NB4 (cell line): Measurements from ENCODE around the gene KIDINS220.

ENCODE experiments used
- DNase-seq: peaks from one replicate; pipeline ENCODE4 v3.0.0; 2010; ENCODE audit warnings: low read depth
- H3K4me3 ChIP-seq: one replicate; pipeline ENCODE4 v1.5.1; 2011; ENCODE audit warnings: mild to moderate bottlenecking, low read depth, low read length, moderate library complexity
- MAX ChIP-seq: IDR thresholded peaks from 2 replicates; pipeline ENCODE4 v1.6.1; 2011; ENCODE audit warnings: low read depth, low read length
- MYC ChIP-seq: IDR thresholded peaks from 2 replicates; pipeline ENCODE4 v1.6.1; 2011; ENCODE audit warnings: low read depth, low read length
- POLR2A ChIP-seq: IDR thresholded peaks from 2 replicates; pipeline ENCODE4 v1.6.1; 2011; ENCODE audit warnings: mild to moderate bottlenecking; ENCODE audit not compliant: insufficient read length; ENCODE audit errors: extremely low read depth
- TF ChIP-seq, protein P1 (sequence below): IDR thresholded peaks from one replicate; pipeline ENCODE4 v1.5.1; 2012; ENCODE audit warnings: low read depth, low read length

KIDINS220 gene

GRCh38 chr2:8858910-8859309, 21.5 kb upstream of the KIDINS220 start:
- no peak for DNase-seq
- no peak for TF ChIP-seq MYC
- TF ChIP-seq, protein P1, sequence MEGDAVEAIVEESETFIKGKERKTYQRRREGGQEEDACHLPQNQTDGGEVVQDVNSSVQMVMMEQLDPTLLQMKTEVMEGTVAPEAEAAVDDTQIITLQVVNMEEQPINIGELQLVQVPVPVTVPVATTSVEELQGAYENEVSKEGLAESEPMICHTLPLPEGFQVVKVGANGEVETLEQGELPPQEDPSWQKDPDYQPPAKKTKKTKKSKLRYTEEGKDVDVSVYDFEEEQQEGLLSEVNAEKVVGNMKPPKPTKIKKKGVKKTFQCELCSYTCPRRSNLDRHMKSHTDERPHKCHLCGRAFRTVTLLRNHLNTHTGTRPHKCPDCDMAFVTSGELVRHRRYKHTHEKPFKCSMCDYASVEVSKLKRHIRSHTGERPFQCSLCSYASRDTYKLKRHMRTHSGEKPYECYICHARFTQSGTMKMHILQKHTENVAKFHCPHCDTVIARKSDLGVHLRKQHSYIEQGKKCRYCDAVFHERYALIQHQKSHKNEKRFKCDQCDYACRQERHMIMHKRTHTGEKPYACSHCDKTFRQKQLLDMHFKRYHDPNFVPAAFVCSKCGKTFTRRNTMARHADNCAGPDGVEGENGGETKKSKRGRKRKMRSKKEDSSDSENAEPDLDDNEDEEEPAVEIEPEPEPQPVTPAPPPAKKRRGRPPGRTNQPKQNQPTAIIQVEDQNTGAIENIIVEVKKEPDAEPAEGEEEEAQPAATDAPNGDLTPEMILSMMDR, result no peak
- TF ChIP-seq POLR2A, result no peak
- TF ChIP-seq MAX, result no peak
- H3K4me3 ChIP-seq, result no peak overlapping the region

GRCh38 chr2:8858264-8858663, 20.9 kb upstream of the KIDINS220 start:
- TF ChIP-seq MAX (no peak), MYC (no peak), POLR2A (no peak)
- TF ChIP-seq, protein P1, result no peak
- DNase-seq, result no peak
- H3K4me3 ChIP-seq, result no peak overlapping the region

- TF ChIP-seq MYC (no peak), MAX (no peak), POLR2A (no peak)
- TF ChIP-seq, protein P1, result no peak
- DNase-seq, result no peak
- no peak overlapping the region for H3K4me3 ChIP-seq
These were observed 20.3 kb upstream of the KIDINS220 start for GRCh38 chr2:8857709-8858108.

DNA sequence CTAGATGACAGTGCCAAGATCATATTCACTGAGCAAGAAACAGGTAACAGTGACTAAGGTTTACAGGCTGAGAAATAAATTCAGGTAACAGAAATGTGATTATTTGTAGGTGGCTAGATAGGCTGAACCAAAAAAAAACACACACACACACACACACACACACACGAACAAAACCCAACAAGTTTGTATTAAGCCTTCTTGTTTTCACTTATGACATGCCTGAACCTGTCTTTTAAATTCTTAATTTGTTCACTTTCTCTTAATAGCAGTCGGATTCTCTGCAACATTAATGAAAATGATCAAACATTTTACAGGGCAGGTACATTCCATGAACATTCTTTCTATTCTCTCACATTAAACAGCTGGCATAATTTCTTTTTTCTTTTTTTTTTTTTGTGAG, 18.8 kb upstream of the KIDINS220 start:
- no peak for TF ChIP-seq MYC
- TF ChIP-seq, protein P1, result no peak
- TF ChIP-seq MAX, result no peak
- TF ChIP-seq POLR2A, result no peak
- no peak for DNase-seq
- no peak overlapping the region for H3K4me3 ChIP-seq

GRCh38 chr2:8855010-8855409, 17.6 kb upstream of the KIDINS220 start:
- no peak overlapping the region for H3K4me3 ChIP-seq
- no peak for DNase-seq
- TF ChIP-seq, protein P1, result no peak
- TF ChIP-seq MYC, result no peak
- TF ChIP-seq POLR2A, result no peak
- TF ChIP-seq MAX, result no peak

GRCh38 chr2:8853426-8853825, 16.0 kb upstream of the KIDINS220 start:
- no peak for DNase-seq
- TF ChIP-seq MAX (no peak), MYC (no peak), POLR2A (no peak)
- TF ChIP-seq, protein P1, result no peak
- no peak overlapping the region for H3K4me3 ChIP-seq
